ENCODE results near the gene GCLC.
A peak's percentile ranks its signal among the peaks of the same experiment; 100 is the strongest.
"Not testable (repeated sequence)": the region's sequence is repeated elsewhere in the genome, so short reads cannot be mapped to it uniquely, and the experiment has no call there.

GCLC gene

DNA sequence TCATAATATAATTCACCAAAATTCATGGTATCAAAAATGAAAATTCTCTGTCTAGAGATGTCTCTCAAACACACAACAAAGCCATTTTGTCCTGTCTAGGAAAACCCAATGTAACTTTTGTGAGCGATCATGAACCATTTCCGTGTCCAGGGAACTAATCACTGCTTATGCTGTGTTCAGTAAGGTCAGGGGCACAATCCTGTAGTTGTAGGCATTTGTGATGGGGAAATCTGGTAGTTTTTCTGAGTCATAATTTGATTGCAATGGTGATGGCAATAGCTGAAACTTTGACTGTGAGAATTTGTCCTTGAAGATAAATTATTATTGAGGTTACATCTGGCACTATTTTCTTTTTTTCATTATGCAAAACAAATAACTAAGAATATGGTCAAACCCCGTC lies 21.0 kb upstream of the GCLC start:
- no peak overlapping the region for H3K4me3 ChIP-seq (ENCODE audit: low read length)
- DNase-seq (ENCODE audit: low read depth, low spot score) = no peak

DNA sequence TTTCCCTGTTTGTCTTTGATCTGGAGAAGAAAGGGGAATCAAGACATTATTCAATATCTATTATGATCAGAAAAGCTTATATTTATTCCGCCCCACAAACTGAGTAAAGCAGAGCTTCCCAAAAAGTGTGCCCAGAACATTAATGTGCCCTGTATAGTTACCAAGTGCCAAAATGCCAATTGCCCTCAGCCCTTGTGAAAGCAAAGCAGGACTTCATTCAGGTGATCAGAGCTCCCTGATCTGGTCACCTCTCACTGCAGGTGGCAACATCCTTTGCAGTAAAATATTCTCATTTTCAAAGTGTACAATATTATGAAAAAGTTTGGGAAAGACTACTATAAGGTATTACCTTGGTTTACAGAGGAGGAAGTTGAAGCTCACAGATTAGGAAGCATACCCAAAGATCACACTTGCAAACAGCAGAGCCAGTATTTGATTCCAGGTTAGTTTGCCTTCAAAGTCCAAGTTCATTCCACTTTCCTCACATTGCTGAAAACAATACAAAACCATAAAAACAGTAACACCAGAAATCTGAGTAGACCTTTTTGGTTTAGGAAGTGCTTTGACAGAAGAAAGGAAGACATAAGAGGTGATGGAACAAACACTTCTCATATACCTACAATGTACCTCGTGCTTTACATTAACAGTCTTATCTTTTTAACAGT lies 19.6 kb upstream of the GCLC start:
- no peak overlapping the region for H3K4me3 ChIP-seq (ENCODE audit: low read length)
- no peak for DNase-seq (ENCODE audit: low read depth, low spot score)

DNA sequence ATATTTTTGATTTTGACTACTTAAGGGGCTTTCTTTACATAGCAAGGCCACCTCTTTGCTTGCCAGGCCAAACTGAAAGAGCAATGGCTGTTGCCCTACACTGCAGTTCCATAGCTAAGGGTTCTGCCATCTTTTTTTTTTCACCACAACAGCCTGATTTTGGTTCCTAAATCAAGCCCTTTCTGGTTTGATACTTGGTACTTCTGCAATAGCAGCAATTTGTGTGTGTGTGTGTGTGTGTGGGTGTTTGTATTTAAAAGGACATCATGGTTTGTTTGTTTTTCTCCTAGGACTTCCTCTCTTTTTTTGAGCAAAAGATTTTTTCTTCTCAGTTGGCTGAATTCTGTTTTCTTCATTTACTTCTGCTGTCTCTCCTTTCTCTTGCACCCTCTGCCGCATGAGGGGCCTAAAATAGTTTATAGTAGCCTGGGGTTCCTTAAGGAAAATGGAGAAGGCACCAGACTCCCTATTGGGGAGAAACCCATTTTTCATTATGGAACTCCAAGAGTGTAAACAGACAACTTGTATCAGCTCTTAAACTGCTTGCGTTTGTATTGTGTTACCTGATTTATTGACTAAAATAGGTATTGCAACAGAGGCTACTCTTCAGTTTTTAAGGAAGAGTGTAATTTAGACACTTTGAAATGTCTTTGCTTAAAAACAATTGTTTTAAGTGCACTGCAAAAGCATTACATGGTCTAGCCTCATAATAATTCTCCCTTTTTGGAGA lies 12.2 kb upstream of the GCLC start:
- no peak for DNase-seq (ENCODE audit: low read depth, low spot score)
- H3K4me3 ChIP-seq (ENCODE audit: low read length) = no peak overlapping the region

DNA sequence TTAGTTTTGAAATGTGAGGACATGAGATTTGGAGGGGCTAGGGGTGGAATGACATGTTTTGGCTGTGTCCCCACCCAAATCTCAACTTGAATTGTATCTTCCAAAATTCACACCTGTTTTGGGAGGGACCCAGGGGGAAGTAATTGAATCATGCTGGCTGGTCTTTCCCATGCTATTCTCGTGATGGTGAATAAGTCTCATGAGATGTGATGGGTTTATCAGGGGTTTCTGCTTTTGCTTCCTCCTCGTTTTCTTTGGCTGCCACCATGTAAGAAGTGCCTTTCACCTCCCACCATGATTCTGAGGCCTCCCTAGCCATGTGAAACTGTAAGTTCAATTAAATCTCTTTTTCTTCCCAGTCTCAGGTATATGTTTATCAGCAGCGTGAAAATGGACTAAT lies 8.7 kb upstream of the GCLC start:
- not testable (repeated sequence) for DNase-seq (ENCODE audit: low read depth, low spot score); H3K4me3 ChIP-seq (ENCODE audit: low read length)

DNA sequence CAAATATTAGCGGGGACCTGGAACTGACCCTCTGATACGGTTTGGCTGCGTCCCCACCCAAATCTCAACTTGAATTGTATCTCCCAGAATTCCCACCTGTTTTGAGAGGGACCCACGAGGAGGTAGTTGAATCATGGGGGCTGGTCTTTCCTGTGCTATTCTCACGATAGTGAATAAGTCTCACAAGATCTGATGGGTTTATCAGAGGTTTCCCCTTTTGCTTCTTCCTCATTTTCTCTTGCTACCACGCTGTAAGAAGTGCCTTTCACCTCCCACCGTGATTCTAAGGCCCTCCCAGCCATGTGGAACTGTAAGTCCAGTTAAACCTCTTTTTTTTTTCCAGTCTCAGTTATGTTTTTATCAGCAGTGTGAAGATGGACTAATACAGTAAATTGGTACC lies 6.8 kb upstream of the GCLC start:
- DNase-seq (ENCODE audit: low read depth, low spot score); H3K4me3 ChIP-seq (ENCODE audit: low read length): not testable (repeated sequence)

DNA sequence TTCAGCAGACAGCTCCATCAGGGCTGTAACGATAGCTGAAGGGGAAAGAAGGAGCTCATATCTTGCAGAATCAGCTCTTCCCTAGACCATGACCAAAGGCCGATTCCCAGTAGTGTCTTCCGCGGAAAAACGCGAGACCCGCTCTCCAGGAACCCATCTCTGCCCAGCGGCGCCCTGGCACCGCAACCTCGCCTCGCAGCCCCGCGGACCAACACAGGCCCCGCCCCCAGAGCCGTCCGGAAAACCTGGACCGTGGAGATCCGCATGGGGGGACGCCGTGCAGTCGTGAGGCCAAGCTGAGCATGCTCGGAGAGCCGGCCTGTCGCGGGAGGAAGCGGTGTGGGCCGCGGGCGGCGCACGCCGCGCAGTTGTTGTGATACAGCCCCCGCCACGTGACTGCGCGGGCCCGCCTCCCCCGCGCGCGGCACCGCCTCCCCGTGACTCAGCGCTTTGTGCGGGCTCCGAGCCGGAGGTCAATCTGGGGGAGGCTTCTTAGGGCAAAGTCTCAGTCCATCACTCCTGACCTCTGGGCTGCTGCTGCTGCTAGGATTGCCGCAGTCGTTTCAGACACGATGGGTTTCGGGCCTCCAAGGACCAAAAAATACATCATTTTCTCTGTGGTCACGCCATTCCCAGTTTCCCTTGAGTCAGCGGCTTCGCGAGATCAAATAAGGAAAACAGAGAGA lies 3.1 kb upstream of the GCLC start:
- DNase-seq (ENCODE audit: low read depth, low spot score) = peak; percentile 91
- peak overlapping the region; percentile 54 for H3K4me3 ChIP-seq (ENCODE audit: low read length)

DNA sequence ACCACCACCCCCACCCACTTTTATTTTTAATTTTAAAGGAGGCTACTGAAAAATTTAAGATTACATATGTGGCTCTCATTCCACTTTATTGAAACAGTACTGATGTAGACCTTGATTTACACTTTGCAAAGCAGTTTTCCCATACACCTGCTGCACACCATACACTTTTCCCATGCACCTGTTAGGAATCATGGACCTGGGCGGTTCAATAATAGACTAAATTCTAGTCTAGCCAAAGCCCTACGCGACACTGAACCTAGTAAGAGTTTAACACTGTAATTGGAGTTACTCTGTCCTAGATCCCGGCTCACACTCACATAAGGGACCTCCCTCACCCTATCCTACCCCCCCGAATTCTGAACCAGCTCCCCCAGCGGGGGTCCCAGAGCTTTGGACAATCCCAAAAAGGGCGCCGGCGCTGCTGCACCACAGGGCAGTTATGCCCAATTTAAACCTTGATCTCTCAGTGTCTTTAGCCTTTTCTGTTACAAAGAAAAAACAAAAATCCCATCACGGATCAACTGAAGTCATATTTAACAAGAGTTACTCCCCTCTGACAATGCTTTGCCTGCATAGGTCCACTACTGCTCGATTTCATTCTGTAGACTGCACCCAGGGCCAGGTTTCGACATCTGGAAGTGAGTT lies 2.4 kb upstream of the GCLC start:
- no peak for DNase-seq (ENCODE audit: low read depth, low spot score)
- H3K4me3 ChIP-seq (ENCODE audit: low read length) = peak overlapping the region; percentile 54

DNA sequence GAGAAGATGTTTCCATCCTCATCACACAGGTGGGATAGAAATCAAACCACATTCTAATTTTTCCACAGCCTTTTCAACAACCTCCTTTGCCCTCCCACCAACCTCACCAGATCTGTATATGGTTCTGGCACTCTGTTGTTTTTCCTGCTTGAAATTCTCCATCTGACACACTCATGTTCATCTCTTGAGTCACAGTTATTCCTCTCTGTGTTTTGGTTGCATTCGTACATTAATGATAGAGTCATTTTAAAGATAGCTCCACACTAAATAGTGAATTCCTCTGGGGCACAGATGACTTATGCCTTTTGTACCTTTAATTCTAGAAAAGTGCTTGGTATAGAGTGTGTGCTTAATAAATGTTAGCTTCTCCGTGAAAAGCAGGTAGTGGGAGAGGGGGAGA lies 1.4 kb upstream of the GCLC start:
- no peak for DNase-seq (ENCODE audit: low read depth, low spot score)
- no peak overlapping the region for H3K4me3 ChIP-seq (ENCODE audit: low read length)

DNA sequence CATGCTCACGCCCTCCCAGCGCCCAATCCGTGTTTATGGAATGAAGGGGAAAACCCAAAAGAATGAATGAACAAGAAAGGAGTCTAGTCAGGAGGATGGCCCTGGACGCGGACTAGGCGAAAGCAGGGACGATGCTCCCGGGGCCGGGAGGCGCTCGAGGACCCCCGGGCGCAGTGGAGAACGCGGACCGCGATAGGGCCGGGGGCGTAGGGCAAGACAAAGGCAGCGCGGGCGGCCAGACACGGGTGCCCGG lies 758 bp downstream of the GCLC start:
- DNase-seq (ENCODE audit: low read depth, low spot score) = no peak
- peak overlapping the region; percentile 68 for H3K4me3 ChIP-seq (ENCODE audit: low read length)

DNA sequence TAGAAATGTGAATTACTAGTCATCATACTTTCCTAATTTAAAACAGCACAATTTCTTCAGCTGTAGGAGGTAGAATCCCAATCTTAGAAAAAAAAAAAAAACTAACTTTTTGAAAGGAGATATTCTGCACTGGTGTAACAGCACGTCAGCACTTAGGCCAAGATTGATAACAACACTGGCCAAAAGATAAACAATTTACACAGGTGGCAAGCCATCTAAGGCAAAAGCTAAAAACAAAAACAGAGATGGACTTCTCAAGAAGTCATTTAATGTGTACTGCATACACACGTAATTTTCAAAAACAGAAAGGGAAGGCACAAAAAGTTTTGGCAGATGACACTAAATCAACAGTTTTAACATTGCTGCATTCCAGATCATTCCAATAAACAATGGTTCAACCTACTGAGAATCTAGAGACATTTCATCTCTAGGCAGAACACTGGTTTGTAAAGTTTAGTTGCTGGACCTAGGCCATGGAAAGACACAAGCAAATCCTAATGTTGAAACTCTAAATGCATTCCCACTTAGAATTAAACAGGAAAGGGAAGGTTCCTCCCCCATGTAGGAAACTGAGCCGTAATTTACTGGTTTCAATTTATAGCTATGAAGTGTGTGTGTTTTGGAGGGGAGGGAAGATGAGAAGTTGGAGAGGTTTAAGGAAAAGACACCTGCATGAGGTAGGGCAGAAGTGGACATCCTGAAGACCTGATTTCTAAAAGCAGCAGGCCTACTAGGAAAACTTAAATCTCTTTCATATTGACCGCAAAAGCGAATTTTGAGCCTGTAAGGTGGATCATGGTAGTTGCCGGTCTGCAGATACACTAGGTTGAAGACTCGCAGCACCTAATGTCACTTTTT lies 1.3 kb downstream of the GCLC start:
- no peak for DNase-seq (ENCODE audit: low read depth, low spot score)
- peak overlapping the region; percentile 68 for H3K4me3 ChIP-seq (ENCODE audit: low read length)

DNA sequence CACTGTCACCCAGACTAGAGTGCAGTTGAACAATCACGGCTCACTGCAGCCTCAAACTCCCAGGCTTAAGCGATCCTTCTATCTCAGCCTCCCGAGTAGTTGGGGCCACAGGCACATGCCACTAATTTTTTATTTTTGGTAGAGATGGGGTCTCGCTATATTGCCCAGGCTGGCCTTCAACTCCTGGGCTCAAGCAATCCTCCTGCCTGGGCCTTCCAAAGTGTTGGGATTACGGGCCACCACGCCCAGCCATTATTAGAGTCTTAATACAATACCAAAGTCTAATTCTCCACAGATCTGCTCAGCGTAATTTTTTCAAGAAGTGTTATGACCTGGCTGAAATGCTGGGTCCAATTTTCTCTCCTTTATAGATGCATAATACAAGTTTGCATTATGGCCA lies 3.0 kb downstream of the GCLC start:
- H3K4me3 ChIP-seq (ENCODE audit: low read length) = no peak overlapping the region
- no peak for DNase-seq (ENCODE audit: low read depth, low spot score)

DNA sequence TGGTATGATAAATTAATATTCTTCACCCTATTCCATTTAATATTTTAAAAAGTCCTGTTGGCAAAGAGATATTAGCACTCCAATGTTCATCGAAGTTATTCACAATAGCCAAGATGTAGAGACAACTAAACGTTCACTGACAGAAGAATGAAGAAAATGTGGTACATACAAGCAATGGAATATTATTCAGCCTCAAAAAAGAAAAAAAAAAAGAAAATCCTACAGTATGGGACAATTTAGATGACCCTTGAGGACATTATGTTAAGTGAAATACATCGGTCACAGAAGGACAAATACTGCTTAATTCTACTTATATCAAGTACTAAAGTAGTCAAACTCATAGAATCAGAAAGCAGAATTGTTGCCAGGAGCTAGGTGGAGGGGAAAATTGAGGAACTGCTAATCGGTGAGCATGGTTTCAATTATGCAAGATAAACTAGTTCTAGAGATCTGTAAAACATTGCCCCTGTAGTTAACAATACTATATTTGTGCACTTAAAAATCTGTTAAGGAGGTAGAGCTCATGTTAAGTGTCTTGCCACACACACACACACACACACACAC lies 4.7 kb downstream of the GCLC start:
- no peak overlapping the region for H3K4me3 ChIP-seq (ENCODE audit: low read length)

DNA sequence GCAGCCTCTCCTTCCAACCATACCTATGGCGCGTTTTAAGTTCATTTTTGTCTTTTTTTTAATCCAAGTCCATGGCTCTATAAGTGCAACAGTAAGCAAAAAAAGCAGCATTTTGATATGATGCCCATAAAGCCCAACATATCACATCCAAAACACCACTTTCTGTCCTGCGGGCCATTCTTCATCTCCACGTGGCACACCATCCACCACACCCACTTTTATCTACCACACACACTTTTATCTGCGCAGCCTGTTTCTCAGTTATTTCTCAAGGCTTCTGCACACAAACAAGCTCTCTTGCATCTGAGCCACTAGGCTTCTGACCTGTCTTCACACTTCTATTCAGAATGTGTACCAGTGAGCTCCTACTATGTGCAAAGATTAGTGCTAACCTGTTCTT lies 5.3 kb downstream of the GCLC start:
- DNase-seq (ENCODE audit: low read depth, low spot score) = no peak
- H3K4me3 ChIP-seq (ENCODE audit: low read length) = no peak overlapping the region

More for the DNA sequence above, 4.7 kb downstream of the GCLC start:
- DNase-seq (ENCODE audit: low read depth, low spot score) = no peak

DNA sequence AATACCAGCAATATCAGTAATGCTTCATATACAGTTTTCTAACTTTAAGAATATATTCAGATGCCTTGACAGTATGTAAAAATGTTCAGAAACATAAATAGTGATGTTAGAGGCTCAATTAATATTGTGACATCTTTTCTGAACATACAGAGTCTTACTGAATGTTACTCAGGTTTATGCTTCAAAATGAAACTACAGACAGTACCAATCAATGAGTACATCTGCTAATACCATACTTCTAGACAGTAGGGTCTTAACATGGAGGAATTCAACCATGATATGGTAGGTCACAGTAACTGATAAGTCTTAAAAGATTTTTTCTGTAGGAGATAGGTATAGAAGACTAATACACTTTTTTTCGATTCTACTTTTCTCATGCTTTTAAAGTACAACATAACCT lies 8.3 kb downstream of the GCLC start:
- no peak for DNase-seq (ENCODE audit: low read depth, low spot score)
- H3K4me3 ChIP-seq (ENCODE audit: low read length) = no peak overlapping the region

DNA sequence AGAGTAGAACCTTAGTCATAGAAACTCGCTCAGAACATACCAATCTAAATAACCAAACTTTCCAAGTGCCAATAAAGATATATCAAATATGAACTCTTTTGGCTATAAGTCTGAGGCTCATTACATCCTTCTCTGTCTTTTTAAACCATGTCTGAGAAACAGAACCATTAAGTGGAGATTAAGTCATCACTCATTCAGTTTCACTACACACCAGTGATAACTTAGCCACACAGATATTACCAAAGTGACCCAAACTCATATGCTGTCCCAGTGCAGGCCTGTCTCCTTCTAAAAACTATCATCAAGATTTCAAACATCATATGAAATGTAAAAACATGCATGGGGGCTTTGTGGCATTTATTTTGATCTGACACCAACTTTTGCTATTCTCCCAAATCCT lies 12.0 kb downstream of the GCLC start:
- no peak overlapping the region for H3K4me3 ChIP-seq (ENCODE audit: low read length)
- no peak for DNase-seq (ENCODE audit: low read depth, low spot score)

DNA sequence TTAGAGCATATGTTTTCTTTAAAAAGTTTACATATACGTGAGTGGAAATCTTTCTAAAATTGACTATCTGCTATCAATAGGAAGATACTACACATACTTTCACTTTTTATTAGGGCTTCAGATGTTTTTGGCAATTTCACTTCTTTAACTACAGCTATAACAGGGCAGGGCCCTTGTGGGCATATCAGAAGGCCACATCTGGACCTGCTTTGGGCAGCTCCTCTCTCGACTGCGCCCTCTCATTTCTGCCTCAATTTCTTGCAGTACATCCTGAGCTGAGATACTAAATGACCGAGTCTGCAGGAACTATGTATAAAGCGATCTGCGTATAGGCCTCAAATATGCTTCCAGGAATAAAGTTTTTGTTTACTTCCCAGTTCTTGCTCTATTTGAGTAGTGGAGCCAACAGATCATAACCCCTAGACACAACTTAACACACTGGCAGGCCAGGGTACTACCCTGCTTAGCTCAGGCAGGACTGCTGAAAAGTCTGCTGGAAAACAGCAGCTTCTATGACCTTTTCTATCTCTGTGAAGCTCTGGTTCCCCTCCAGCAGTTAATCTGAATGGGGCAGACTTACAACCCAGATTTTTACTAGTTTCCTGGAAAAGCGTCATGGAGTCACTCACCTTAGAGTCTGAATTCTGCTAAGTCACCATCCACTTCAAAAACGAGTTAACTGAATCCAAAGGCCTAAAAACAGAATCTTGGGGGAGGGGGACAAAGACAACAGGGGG lies 12.7 kb downstream of the GCLC start:
- no peak for DNase-seq (ENCODE audit: low read depth, low spot score)
- no peak overlapping the region for H3K4me3 ChIP-seq (ENCODE audit: low read length)

DNA sequence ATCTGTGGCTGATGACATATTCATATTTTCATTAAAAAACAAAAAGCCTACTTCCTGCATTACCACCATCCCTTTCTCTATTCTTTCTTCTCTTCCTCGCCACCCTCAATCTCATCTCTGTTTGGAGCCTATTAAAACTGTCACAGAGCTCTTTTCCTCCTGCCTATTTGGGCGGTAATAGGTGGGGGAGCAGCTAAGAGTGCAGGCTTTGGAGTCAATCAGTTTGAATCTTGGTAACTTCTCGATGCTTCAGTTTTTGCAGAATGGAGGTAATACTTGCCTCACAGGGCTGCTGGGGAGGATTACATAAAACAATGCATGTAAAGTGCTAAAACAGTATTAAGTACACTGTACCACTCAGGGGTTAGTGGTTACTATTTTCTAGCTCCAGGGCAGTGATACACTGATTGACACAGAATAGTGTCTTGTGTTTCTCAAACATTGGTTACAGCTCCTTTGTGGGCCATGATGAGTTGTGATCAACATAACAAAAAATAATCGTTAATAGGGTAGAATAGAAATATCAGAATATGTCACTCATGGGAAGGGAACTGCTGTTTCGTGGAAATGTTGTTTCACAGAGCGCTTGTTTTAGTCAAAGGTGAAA lies 14.0 kb downstream of the GCLC start:
- DNase-seq (ENCODE audit: low read depth, low spot score) = no peak
- no peak overlapping the region for H3K4me3 ChIP-seq (ENCODE audit: low read length)

DNA sequence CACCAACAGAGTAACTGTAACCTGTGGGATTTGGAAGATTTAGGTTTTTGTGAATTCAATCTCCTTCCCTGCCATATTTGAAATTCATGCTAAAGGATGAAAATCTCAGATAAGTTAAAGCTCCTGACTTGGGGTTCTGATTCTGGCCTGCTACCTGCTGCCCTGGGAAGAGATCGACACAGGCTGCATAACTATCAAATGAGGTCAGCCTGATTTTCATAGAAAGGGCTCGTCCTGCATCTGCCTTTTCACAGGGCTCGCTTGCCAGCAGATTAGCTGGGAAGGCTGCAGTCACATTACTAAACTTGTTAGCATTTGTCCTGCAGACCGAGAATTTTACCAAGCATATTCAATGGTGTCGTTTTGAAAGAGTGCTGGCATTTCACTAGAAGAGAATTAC lies 14.6 kb downstream of the GCLC start:
- H3K4me3 ChIP-seq (ENCODE audit: low read length) = no peak overlapping the region
- DNase-seq (ENCODE audit: low read depth, low spot score) = no peak
